ENCODE measurements around the gene ASIC4. TPM values are rescaled to one million over a fixed set of nuclear protein-coding genes. Genes with fewer than 3 reads are reported as not detected.

The ASIC4 gene
- polyA plus RNA-seq, 2 of the 4 experiments (the other 2 are of a cell fraction) = 0.04 TPM; not detected in 1

GRCh38 chr2:219547621-219548020 is 33.3 kb downstream of the ASIC4 start:
- H3K4me3 ChIP-seq = no peak overlapping the region
- peaks cover 16% of the 10 kb centered on the region for H3K4me1 ChIP-seq
- no peak overlapping the region for H3K27ac ChIP-seq
- TF ChIP-seq, protein P1, sequence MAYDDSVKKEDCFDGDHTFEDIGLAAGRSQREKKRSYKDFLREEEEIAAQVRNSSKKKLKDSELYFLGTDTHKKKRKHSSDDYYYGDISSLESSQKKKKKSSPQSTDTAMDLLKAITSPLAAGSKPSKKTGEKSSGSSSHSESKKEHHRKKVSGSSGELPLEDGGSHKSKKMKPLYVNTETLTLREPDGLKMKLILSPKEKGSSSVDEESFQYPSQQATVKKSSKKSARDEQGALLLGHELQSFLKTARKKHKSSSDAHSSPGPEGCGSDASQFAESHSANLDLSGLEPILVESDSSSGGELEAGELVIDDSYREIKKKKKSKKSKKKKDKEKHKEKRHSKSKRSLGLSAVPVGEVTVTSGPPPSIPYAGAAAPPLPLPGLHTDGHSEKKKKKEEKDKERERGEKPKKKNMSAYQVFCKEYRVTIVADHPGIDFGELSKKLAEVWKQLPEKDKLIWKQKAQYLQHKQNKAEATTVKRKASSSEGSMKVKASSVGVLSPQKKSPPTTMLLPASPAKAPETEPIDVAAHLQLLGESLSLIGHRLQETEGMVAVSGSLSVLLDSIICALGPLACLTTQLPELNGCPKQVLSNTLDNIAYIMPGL (CRISPR knock-in tag; IDR thresholded peaks at IDR 0.05; ENCODE audit: borderline replicate concordance) = no peak
- TF ChIP-seq POLR2AphosphoS2 (conservative IDR thresholded peaks at IDR 0.05; ENCODE audit: low read length) (no peak), GATA3 (IDR thresholded peaks at IDR 0.05; ENCODE audit: borderline replicate concordance) (no peak), ZFP36 (IDR thresholded peaks at IDR 0.05; ENCODE audit: borderline replicate concordance, partially characterized antibody) (no peak)
- TF ChIP-seq, protein P2, sequence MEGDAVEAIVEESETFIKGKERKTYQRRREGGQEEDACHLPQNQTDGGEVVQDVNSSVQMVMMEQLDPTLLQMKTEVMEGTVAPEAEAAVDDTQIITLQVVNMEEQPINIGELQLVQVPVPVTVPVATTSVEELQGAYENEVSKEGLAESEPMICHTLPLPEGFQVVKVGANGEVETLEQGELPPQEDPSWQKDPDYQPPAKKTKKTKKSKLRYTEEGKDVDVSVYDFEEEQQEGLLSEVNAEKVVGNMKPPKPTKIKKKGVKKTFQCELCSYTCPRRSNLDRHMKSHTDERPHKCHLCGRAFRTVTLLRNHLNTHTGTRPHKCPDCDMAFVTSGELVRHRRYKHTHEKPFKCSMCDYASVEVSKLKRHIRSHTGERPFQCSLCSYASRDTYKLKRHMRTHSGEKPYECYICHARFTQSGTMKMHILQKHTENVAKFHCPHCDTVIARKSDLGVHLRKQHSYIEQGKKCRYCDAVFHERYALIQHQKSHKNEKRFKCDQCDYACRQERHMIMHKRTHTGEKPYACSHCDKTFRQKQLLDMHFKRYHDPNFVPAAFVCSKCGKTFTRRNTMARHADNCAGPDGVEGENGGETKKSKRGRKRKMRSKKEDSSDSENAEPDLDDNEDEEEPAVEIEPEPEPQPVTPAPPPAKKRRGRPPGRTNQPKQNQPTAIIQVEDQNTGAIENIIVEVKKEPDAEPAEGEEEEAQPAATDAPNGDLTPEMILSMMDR (IDR thresholded peaks at IDR 0.05) = no peak
- H3K9me3 ChIP-seq = no peaks in the 10 kb centered on the region
- POLR2A ChIA-PET = no interaction called here
- no peak overlapping the region for H3K4me2 ChIP-seq
- ATAC-seq = no peak
- FAIRE-seq = no peak
- no peak for DNase-seq (ENCODE audit: low read depth in 1 of 2, low spot score in 1 of 2)
- 77% methylated on average over 10 of the region's 26 CpGs for WGBS (ENCODE audit: missing lambda C conversion rate)
- CTCF ChIA-PET = interaction anchor here (1.0 to 5.8 kb wide), 2 partner anchors 13 to 94 kb away, joined by 3 to 51 read pairs; no protein-coding TSS in a partner anchor

DNA sequence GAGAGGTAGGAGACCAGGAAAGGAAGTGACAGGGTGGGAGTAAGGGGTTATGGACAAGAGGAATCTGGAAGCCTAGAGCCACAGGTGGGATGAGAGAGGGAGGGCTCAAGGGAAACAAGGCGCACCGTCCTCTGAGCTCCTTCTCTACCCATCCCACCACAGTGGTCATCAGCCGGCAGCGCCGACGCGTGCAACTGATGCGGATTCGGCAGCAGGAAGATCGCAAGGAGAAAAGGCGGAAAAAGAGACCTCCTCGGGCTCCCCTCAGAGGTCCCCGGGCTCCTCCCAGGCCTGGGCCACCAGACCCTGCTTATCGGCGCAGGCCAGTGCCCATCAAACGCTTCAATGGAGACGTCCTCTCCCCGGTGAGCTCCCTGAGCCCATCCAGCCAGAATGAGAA is 34.7 kb downstream of the ASIC4 start:
- no peaks in the 10 kb centered on the region for H3K9me3 ChIP-seq
- DNase-seq (ENCODE audit: low read depth in 1 of 2, low spot score in 1 of 2) (no peak), ATAC-seq (no peak), FAIRE-seq (no peak)
- H3K4me1 ChIP-seq = peaks cover 19% of the 10 kb centered on the region
- ChIA-PET POLR2A (no interaction called here), CTCF (interaction anchor here (0.7 to 5.8 kb wide), 6 partner anchors 8 to 161 kb away, joined by 3 to 51 read pairs (median 4); partner anchors contain the start of gene DNPEP)
- 78% methylated on average over 18 of the region's 18 CpGs for WGBS (ENCODE audit: missing lambda C conversion rate)
- no peak for TF ChIP-seq NPAS2 (CRISPR knock-in tag; IDR thresholded peaks at IDR 0.05; ENCODE audit: borderline replicate concordance)
- TF ChIP-seq BHLHE40 (IDR thresholded peaks at IDR 0.05; ENCODE audit: low read depth, low read length) = no peak
- TF ChIP-seq SREBF2 (IDR thresholded peaks at IDR 0.05) = no peak
- no peak for TF ChIP-seq ESRRA (IDR thresholded peaks at IDR 0.05; ENCODE audit: borderline replicate concordance, low read length)
- no peak for TF ChIP-seq RARB (CRISPR knock-in tag; IDR thresholded peaks at IDR 0.05)
- no peak for TF ChIP-seq CHD4 (IDR thresholded peaks at IDR 0.05; ENCODE audit: borderline replicate concordance)
- no peak for TF ChIP-seq GATA3 (IDR thresholded peaks at IDR 0.05; ENCODE audit: borderline replicate concordance)
- no peak for TF ChIP-seq ZNF302 (CRISPR knock-in tag; IDR thresholded peaks at IDR 0.05)
- no peak for TF ChIP-seq EHMT2 (IDR thresholded peaks at IDR 0.05; ENCODE audit: low read depth)
- no peak for TF ChIP-seq EP300 (IDR thresholded peaks at IDR 0.05)
- TF ChIP-seq, protein P2 (IDR thresholded peaks at IDR 0.05) = no peak
- no peak for TF ChIP-seq MAFK (IDR thresholded peaks at IDR 0.05; ENCODE audit: partially characterized antibody)
- TF ChIP-seq POLR2A (IDR thresholded peaks at IDR 0.05; ENCODE audit: low read length) = no peak
- no peak for TF ChIP-seq ATOH8 (CRISPR knock-in tag; IDR thresholded peaks at IDR 0.05; ENCODE audit: low read depth)
- no peak overlapping the region for H3K27ac ChIP-seq
- H3K4me2 ChIP-seq = no peak overlapping the region
- H3K4me3 ChIP-seq = no peak overlapping the region
